Left renal pelvis (tissue), 4 donors: ENCODE data around the gene ABCA9. TPM values are rescaled to one million over a fixed set of nuclear protein-coding genes. Genes with fewer than 3 reads are reported as not detected.
"Not testable (repeated sequence)": the region's sequence is repeated elsewhere in the genome, so short reads cannot be mapped to it uniquely, and the experiment has no call there.

Experiments
- DNase-seq, 4 donors: peaks; one replicate each; pipeline ENCODE4 v3.0.0-alpha.2; 2013; ENCODE audit warnings: low read depth in 4 of 4, low spot score in 3 of 4
- polyA plus RNA-seq, 4 donors: library from polyadenylated mRNA; unstranded; fragments of 120-200 nt; gene quantifications; one replicate each; pipeline ENCODE4 v1.2.1, GENCODE V29; 2013; ENCODE audit not compliant: insufficient read length in 4 of 4

ABCA9 gene, protein sequence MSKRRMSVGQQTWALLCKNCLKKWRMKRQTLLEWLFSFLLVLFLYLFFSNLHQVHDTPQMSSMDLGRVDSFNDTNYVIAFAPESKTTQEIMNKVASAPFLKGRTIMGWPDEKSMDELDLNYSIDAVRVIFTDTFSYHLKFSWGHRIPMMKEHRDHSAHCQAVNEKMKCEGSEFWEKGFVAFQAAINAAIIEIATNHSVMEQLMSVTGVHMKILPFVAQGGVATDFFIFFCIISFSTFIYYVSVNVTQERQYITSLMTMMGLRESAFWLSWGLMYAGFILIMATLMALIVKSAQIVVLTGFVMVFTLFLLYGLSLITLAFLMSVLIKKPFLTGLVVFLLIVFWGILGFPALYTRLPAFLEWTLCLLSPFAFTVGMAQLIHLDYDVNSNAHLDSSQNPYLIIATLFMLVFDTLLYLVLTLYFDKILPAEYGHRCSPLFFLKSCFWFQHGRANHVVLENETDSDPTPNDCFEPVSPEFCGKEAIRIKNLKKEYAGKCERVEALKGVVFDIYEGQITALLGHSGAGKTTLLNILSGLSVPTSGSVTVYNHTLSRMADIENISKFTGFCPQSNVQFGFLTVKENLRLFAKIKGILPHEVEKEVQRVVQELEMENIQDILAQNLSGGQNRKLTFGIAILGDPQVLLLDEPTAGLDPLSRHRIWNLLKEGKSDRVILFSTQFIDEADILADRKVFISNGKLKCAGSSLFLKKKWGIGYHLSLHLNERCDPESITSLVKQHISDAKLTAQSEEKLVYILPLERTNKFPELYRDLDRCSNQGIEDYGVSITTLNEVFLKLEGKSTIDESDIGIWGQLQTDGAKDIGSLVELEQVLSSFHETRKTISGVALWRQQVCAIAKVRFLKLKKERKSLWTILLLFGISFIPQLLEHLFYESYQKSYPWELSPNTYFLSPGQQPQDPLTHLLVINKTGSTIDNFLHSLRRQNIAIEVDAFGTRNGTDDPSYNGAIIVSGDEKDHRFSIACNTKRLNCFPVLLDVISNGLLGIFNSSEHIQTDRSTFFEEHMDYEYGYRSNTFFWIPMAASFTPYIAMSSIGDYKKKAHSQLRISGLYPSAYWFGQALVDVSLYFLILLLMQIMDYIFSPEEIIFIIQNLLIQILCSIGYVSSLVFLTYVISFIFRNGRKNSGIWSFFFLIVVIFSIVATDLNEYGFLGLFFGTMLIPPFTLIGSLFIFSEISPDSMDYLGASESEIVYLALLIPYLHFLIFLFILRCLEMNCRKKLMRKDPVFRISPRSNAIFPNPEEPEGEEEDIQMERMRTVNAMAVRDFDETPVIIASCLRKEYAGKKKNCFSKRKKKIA (N-terminal part only)
- polyA plus RNA-seq, result 1 to 10 TPM; 1.8 to 9.4 (median 3.8) TPM

DNA sequence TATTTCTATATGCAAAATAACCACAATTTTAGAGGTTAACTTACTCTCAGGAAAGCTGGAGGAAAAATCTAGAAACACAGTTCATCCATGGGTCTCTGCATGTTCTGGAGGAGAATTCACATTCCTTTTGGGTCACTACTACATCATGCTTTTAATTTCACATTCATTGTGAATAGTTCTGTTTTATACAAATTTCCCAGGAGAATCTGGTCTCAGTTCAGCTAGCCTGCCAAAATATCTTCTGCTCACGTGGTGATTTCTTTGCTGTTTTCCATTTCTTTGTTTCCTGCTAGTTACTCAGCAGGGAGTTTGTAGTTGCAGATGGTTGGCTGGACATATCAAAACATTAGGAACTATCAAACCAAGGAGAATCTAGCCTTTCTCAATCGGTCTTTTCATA lies at the start of gene ABCA9:
TSS of gene ABCA9 (minus strand) at position 106 of the 400 bp plus-strand sequence. CDS start 9,801 bp downstream, outside the sequence.
- no peak for DNase-seq

DNA sequence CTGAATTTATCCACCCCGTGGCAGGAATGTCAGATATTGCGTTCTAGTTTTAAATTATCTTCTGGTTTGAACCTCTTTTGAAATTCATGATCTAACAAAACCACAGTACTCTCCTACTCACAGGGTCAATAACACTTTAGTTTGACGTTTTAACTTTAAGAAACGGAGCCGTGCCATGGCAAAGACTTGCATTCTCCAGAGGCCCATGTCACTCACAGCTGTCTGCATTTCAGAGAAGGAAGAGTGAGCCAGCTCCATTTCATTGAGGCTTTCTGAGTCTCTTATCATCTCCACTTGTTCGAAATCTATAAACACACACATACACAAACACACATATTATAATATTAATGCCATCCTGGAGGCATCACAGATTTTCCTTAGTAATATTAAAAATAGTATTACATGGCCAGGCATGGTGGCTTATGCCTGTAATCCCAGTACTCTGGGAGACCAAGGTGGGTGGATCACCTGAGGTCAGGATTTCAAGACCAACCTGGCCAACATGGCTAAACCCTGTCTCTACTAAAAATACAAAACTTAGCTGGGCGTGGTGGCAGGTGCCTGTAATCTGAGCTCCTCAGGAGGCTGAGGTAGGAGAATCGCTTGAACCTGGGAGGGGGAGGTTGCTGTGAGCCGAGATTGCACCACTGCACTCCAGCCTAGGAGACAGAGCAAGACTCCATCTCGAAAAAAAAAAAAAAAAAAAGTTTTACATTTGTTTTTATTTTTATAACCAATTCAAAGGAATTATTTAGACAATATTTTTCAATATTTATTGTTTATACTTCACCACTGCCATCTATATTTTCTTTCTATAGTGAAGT lies 45.4 kb upstream of the ABCA9 start:
- no peak for DNase-seq

DNA sequence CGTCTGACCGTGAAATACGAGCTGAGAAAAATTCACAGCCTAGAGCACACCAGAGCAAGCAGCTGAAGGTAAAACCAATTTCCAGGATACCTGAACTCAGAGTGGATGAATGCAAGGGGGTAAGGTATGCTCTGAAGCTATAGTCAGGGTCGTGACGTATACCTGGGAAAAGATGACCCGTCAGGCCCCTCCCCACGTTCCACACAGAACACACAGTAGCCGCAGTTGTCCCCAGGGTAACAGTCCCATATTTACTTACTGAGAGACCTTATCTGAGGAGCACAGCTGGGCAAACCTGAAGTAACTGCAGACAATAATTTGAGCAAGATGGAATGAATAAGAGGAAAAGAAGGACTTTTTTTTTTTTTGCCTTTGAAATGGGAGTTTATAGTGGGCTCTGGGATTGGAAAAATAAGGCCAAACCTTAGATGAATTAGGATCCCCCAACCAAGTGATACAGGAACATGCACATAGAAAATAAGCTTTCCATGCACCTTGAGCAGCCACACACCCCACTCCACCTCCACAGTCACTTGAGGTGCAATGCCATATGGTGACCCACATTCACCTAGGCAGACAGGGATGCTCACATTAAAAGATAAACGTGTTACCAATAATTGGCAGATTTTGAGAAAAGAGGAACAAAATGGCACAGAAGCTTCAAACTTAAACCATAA lies 43.0 kb upstream of the ABCA9 start:
- no peak for DNase-seq

DNA sequence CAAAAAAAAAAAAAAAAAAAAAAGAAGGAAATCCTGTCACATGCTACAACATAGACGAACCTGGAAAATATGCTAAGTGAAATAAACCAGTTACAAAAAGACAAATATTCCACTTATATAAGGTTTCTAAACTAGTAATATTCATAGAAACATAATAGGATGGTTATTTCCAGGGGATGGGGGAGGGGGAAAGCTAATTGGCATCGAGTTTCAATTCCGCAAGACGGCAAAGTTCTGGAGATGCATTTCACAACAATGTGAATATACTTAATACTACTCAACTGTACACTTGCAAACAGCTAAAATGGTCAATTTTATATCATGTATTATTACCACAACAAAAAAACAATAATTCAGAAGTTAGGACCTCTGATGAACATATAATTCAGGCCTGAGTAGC lies 37.9 kb upstream of the ABCA9 start:
- DNase-seq, result no peak

DNA sequence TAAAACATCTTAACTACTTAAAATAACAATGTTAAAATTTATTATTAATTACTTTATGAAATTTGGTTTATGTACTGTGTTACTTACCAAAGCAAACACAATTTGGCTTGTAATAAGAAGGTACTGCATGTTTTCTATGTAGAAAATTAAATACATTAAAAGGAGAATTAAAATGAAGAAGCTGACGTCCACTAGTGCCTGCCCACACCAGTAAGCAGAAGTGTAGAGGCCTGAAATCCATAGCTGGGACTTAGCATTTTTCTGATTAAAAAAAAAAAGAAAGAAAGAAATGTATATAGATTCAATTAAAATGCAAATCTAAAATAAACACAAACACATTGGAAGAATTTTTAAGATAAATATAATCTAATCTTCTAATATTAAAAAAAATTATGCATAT lies 35.8 kb upstream of the ABCA9 start:
- no peak for DNase-seq

DNA sequence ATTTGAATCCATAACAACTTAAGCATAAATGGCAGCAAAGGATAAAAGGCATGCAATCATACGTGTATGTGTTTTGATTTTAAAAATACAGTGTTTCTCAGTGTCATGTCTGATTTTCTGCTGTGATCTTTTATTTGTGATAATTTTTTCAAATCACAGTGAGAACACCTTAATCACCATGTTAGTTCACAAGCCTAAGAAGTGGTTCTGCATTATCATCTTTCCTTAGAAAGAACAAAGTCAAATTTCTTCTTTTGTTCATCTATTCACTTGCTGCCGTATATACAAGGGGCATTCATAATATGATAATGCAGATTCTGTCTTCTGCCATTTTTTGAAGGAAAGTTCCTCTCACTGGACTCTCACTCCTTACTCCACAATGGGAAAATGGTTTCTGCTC lies 33.3 kb upstream of the ABCA9 start:
- no peak for DNase-seq

DNA sequence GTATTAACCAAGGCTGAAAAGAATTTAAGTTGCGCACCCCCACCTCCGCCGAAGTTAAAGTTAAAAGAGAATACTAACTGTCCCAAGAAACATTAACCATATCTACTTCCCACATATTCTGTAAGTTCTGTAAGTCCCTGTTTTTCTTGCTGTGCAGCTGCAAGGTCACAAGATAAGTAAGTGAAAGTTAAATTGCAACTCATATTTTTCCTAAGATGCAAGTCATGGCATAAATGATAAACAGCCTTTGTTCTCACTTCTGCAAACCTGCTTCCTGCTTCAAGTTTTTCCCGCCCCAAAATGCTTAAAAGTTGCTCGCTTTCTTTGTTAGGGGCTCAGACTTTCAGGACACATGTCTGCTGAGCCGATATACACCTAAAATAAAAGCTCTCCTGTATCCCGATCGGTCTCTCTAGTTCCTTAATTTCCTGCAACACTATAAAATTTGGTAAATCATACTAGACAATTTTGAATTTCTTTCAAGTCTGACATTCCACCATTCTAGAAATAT lies 32.6 kb upstream of the ABCA9 start:
- no peak for DNase-seq

DNA sequence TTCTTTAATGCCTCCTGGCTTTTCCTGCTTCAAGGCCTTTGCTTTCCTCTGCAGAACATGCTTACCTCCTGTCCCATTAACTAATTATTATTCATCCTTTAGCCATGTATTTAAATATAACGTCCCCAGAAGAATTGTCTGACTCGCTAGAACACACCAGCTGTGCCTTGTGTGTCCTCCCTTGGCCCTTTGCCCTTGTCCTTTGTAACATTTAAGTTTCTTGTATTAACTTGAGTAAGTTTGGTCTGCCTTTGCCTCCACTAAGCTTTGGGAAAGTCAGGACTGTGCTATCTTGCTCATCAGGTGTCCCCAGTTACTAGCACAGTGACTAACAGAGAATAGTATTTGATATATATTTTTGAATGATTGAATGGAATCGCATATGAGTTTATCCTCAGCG lies 29.6 kb upstream of the ABCA9 start:
- DNase-seq, result no peak

DNA sequence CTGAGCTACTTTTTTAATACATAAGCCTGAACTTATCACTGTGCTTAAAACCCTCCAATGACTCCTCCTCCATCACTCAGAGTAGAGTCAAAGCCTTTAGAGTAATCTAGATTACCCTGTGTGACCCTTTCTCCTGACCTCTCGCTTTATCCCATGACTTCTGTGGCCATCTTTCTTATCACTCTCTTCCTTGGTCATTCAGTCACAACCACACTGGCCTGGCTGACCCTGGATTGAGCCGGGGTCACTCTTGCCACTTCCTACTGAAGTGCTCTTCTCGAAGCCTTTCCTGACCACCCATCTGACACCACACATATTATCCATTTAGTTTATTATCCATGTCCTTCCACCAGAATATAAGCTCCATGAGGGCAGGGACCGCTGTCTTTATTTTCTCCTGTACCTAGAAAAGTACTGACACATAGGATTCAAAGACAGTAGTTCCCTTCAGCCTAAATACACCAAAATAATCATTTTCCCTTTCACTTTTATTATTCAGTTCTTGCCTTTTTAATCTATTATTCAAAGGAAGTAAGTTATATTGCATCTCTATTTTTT lies 28.0 kb upstream of the ABCA9 start:
- no peak for DNase-seq

DNA sequence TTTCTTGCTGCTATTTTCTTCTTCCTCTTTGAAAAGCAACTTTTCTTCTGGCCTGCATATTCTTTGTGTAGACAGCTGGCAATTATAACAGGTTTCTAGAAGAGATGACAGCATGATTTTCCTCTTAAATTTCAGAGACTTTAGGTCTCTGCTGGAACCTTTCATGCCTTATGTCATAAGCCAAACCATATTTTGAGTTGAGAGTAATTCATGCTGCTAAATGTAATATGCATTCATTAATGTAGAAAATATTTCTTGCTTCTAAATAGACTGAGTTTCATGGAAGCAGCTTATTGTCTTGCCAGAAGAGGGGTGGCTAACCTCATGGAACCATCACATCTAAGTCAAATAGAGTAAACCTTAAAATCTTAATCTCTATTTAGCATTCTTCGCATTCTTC lies 25.9 kb upstream of the ABCA9 start:
- DNase-seq, result no peak

DNA sequence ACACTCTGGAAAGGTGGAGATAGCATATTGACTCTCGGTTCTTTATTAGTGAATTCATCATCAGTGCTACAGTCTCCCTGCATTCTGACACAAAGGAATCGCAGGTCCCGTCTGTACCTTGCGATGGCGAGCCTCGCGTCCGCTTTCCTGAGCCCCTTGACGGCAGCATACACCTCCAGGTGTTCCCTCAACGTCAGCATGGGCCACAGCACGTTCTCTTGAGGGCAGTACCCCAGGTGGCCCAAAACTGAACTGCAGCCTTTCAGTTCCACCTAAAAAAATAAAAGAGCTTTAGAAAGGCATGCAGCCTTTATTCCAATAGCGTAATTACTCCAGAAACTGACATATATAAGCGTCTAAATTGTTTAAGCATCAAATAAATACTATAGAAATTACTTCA lies 24.2 kb upstream of the ABCA9 start:
- DNase-seq, result no peak

DNA sequence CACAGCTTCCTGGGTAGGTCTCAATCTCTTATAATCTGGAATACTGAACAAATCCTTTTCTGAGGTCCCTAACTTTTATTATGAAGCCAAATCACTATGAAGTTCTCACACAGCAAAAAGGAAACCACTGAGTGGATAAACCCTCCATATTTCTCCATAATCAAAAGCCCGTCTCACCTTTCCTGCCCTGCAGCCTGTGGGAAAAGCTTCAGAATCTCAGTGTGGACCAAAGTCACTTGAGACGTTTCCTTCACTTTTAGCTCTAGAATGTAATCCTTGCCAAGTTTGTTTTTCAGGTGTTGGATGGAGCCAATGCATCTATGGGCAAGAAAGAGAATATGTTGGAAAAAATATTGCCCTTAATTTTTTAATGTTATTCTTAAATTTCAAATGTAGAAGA lies 22.0 kb upstream of the ABCA9 start:
- no peak for DNase-seq

DNA sequence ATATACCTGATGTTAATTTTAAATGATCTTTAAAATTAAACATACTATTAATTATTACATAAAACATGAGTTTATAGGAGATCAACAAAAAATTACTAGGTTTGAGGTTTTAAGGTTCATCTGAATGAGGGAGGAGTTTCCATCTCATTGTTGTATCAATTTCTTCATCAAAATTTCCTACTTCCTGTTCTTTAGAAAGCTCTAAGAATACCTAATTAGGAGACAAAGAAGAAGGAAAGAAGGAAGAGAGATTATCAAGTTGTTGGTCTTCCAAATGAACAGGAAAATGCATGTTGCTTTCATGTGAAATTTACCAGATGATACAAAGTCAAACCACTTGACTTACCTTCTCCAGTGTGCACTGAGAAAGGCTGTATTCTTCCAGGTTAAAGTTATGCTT lies 18.1 kb upstream of the ABCA9 start:
- no peak for DNase-seq

DNA sequence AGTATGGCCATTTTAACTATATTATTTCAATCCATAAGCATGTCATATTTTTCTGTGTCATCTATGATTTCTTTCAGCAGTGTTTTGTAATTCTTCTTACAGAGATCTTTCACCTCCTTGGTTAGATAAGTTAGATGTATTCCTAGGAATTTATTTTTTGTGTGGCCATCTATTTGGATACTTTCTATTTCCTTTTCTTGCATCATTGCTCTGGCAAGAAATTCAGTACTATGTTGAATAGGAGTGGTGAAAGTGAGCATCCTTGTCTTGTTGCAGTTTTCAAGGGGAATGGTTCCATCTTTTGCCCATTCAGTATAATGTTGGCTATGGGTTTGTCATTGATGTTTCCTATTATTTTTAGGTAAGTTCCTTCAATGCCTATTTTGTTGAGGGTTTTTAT lies 15.1 kb upstream of the ABCA9 start:
- no peak for DNase-seq

DNA sequence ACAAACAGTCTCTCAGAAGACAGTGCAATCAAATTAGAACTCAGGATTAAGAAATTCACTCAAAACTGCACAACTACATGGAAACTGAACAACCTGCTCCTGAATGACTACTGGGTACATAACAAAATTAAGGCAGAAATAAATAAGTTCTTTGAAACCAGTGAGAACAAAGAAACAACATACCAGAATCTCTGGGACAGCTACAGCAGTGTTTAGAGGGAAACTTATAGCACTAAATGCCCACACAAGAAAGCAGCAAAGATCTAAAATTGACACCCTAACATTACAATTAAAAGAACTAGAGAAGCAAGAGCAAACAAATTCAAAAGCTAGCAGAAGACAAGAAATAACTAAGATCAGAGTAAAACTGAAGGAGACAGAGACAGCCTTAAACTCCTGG lies 12.7 kb upstream of the ABCA9 start:
- DNase-seq, result not testable (repeated sequence)

DNA sequence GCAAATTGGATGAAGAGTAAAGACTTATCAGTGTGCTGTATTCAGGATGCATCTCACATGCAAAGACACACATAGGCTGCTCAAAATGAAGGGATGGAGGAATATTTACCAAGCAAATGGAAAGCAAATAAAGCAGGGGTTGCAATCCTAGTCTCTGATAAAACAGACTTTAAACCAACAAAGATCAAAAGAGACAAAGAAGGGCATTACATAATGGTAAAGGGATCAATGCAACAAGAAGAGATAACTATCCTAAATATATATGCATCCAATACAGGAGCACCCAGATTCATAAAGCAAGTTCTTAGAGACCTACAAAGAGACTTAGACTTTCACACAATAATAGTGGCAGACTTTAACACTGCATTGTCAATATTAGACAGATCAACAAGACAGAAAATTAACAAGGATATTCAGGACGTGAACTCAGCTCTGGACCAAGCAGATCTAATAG lies 12.1 kb upstream of the ABCA9 start:
- DNase-seq, result not testable (repeated sequence)

DNA sequence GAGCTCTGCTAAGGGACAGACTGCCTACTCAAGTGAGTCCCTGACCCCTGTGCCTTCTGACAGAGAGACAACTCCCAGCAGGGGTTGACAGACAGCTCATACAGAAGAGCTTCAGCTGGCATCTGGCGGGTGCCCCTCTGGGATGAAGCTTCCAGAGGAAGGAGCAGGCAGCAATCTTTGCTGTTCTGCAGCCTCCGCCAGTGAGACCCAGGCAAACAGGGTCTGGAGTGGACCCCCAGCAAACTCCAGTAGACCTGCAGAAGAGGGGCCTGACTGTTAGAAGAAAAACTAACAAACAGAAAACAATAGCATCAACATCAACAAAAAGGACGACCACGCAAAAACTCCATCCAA lies 10.5 kb upstream of the ABCA9 start:
- not testable (repeated sequence) for DNase-seq

DNA sequence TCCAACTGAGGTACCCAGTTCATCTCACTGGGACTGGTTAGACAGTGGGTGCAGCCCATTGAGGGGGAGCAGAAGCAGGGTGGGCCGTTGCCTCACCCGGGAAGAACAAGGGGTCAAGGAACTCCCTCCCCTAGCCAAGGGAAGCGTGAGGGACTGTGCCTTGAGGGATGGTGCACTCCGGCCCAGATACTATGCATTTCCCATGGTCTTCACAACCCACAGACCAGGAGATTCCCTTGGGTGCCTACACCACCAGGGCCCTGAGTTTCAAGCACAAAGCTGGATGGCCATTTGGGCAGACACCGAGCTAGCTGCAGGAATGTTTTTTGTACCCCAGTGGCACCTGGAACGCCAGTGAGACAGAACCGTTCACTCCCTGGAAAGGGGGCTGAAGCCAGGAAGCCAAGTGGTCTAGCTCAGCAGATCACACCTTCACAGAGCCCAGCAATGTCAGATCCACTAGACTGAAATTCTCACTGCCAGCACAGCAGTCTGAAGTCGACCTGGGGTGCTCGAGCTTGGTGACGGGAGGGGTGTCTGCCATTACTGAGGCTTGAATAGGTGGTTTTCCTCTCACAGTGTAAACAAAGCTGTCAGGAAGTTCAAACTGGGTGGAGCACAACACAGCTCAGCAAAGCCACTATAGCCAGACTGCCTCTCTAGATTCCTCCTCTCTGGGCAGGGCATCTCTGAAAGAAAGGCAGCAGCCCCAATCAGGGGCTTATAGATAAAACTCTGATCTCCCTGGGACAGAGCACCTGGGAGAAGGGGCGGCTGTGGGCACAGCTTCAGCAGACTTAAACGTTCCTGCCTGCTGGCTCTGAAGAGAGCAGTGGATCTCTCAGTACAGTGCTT lies 9.9 kb upstream of the ABCA9 start:
- DNase-seq, result not testable (repeated sequence)
